NT2/D1 (cell line): ENCODE results near the gene UQCRQ.

Experiments
- SUZ12 ChIP-seq: IDR thresholded peaks from 2 replicates; pipeline ENCODE4 v1.6.1; 2011; ENCODE audit not compliant: insufficient read length, insufficient read depth; ENCODE audit errors: extremely low read depth
- YY1 ChIP-seq: IDR thresholded peaks from 2 replicates; pipeline ENCODE4 v1.6.1; 2011; ENCODE audit not compliant: insufficient read length, insufficient read depth
- ZNF274 ChIP-seq: IDR thresholded peaks from 2 replicates; pipeline ENCODE4 v1.6.1; 2011; ENCODE audit warnings: mild to moderate bottlenecking, low read depth, low read length

- no peak for TF ChIP-seq ZNF274
- no peak for TF ChIP-seq YY1
- no peak for TF ChIP-seq SUZ12
Observed at GRCh38 chr5:132837868-132838267, 28.6 kb upstream of the UQCRQ start.
